ENCODE data around the gene ZC3H18.

ZC3H18 gene

GRCh38 chr16:88538366-88539060 lies 31.7 kb upstream of the ZC3H18 start:
- Mint-ChIP-seq H3K4me3 (no peak overlapping the region), H3K27me3 (peaks cover 40% of the 10 kb centered on the region), H3K27ac (no peak overlapping the region), H3K9me3 (peaks cover 7% of the 10 kb centered on the region), H3K4me1 (peaks cover 28% of the 10 kb centered on the region), H3K36me3 (peaks cover 13% of the 10 kb centered on the region)
- no peak for ATAC-seq

GRCh38 chr16:88539261-88539651 lies 30.9 kb upstream of the ZC3H18 start:
- Mint-ChIP-seq H3K4me1 (peaks cover 28% of the 10 kb centered on the region), H3K27me3 (peaks cover 40% of the 10 kb centered on the region), H3K36me3 (peaks cover 17% of the 10 kb centered on the region), H3K9me3 (peaks cover 9% of the 10 kb centered on the region), H3K4me3 (no peak overlapping the region), H3K27ac (no peak overlapping the region)
- no peak for ATAC-seq

- no peak overlapping the region for H3K4me3 Mint-ChIP-seq
- H3K4me1 Mint-ChIP-seq, result peaks cover 28% of the 10 kb centered on the region
- H3K27ac Mint-ChIP-seq, result no peak overlapping the region
Measured at GRCh38 chr16:88539652-88540345, 30.4 kb upstream of the ZC3H18 start.

GRCh38 chr16:88540346-88540977 lies 29.7 kb upstream of the ZC3H18 start:
- peaks cover 13% of the 10 kb centered on the region for H3K36me3 Mint-ChIP-seq
- H3K9me3 Mint-ChIP-seq, result peaks cover 9% of the 10 kb centered on the region
- no peak overlapping the region for H3K27ac Mint-ChIP-seq
- ATAC-seq, result no peak
- peaks cover 22% of the 10 kb centered on the region for H3K4me1 Mint-ChIP-seq
- H3K4me3 Mint-ChIP-seq, result no peak overlapping the region
- peaks cover 44% of the 10 kb centered on the region for H3K27me3 Mint-ChIP-seq

More at GRCh38 chr16:88539652-88540345, 30.4 kb upstream of the ZC3H18 start:
- no peak for ATAC-seq
- peaks cover 40% of the 10 kb centered on the region for H3K27me3 Mint-ChIP-seq
- H3K9me3 Mint-ChIP-seq, result peaks cover 9% of the 10 kb centered on the region
- H3K36me3 Mint-ChIP-seq, result peaks cover 17% of the 10 kb centered on the region

DNA sequence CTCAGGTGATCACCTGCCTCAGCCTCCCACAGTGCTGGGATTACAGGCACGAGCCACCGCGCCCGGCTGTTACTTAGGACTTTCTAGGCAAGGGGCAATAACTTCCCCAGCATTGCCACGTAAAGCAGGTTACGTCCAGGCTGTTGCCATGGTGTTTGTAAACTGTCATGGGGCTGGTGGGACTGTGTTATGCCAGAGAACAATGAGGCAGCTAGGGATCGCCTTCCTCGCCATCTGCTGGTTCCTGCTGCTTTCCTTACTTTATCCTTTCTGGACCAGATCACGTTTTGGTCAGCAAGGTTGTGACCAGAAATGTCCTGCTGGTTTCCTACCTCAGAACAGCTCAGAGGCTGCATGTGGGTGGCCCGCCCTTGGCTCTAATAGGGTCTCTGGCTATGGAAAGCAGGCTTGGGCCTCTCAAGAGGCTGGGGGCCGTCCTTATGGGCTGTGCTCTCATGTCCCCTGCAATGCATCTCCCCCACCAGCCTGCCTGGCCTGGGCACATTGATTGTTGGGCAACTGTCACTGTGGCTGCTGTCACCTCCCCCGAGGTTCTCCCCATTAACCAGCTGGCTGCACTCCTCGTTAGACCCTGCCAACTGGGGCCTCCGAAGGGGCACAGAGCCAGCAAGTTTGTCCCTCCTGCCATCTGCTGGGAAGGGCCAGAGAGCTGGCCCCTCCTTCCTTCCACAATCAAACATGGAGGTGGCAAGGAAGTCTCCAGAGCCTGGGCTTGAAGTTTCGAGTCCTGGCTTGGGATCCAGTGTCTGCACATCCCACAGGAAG lies 28.2 kb upstream of the ZC3H18 start:
- Mint-ChIP-seq H3K4me3 (no peak overlapping the region), H3K4me1 (peaks cover 14% of the 10 kb centered on the region), H3K36me3 (peaks cover 7% of the 10 kb centered on the region), H3K27ac (no peak overlapping the region), H3K27me3 (peaks cover 58% of the 10 kb centered on the region), H3K9me3 (peaks cover 9% of the 10 kb centered on the region)
- no peak for ATAC-seq

GRCh38 chr16:88543230-88543813 lies 26.9 kb upstream of the ZC3H18 start:
- H3K27ac Mint-ChIP-seq, result no peak overlapping the region
- H3K4me1 Mint-ChIP-seq, result peaks cover 10% of the 10 kb centered on the region
- peaks cover 7% of the 10 kb centered on the region for H3K36me3 Mint-ChIP-seq
- peaks cover 57% of the 10 kb centered on the region for H3K27me3 Mint-ChIP-seq
- ATAC-seq, result no peak
- no peak overlapping the region for H3K4me3 Mint-ChIP-seq
- peaks cover 9% of the 10 kb centered on the region for H3K9me3 Mint-ChIP-seq

DNA sequence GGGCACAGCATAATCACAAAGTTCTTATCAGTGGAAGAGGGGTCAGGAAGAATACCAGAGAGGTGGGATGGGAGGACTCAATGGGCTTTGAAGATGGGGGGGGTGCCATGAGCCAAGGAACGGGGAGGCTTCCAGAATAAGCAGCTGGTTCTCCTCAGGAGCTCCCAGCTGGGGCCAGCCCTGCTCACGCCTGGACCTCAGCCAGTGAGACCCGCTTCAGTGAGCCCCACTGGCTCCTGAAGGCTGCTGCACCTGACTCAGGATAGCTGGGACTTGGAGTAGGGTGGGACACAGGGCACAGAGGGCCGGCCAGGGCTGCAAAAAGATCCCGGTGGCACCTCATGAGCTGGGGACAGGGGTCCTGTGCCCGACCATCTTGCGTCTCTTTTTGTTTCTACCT lies 24.4 kb upstream of the ZC3H18 start:
- peaks cover 33% of the 10 kb centered on the region for H3K27me3 Mint-ChIP-seq
- no peak for ATAC-seq
- H3K4me3 Mint-ChIP-seq, result no peak overlapping the region
- peaks cover 21% of the 10 kb centered on the region for H3K4me1 Mint-ChIP-seq
- peaks cover 7% of the 10 kb centered on the region for H3K36me3 Mint-ChIP-seq
- H3K27ac Mint-ChIP-seq, result no peak overlapping the region
- H3K9me3 Mint-ChIP-seq, result peaks cover 9% of the 10 kb centered on the region

DNA sequence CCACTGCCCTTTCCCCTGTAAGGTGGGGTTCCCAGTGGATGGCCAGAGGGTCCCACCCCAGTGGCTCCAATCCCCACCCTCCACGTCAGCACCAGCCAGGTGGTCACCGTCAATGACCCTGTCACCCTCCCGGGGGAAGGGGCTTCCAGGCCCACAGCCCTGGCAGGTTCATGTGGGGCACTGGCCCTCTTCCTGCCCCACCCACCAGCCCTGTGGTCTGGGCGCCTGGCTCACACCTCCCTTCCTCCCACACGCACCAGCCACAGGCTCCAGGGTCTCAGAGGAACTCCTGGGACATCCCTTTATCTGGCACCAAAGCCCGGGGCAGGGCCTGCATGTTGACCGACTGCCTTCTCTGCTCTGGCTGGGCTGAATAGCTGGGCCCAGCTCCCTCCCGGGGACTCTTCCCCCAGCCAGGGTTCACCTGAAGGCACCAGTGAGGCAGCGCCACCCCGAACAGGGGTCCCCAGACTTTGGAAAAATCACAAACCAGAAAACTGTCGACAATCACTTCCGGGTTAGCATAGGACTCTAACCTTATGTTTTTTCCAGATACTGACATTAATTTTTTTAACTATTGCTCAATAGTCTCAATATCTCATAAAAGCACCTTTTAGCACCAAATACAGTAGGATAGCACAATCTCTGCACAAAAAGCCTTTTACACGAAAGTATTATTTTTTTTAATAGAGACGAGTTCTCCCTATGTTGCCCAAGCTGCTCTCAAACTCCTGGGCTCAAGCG lies 21.9 kb upstream of the ZC3H18 start:
- Mint-ChIP-seq H3K9me3 (peaks cover 4% of the 10 kb centered on the region), H3K4me3 (no peak overlapping the region), H3K27ac (no peak overlapping the region), H3K36me3 (peaks cover 6% of the 10 kb centered on the region), H3K27me3 (peaks cover 19% of the 10 kb centered on the region), H3K4me1 (peaks cover 21% of the 10 kb centered on the region)
- peak; percentile 52 for ATAC-seq

DNA sequence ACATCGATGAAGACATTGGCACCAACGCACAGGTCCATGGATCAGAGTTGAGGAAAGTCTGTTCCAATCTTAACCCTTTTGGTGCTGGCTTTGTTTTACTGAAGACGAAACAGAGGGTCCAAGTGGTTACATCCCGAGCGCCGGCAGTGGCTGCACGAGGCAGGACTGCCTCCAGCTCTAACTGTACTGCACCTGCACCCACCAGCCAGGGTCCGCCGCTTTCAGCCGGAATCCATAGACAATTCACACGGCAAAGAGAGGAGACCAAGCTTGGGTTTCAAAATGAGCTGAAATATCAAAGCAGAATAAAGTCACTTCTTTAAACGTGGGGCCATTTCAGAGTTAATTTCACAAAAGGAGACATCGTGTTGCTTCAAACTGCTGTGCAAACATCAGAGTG lies 21.2 kb upstream of the ZC3H18 start:
- no peak for ATAC-seq
- H3K27me3 Mint-ChIP-seq, result peaks cover 19% of the 10 kb centered on the region
- no peaks in the 10 kb centered on the region for H3K9me3 Mint-ChIP-seq
- no peaks in the 10 kb centered on the region for H3K36me3 Mint-ChIP-seq
- no peak overlapping the region for H3K27ac Mint-ChIP-seq
- H3K4me3 Mint-ChIP-seq, result no peak overlapping the region
- H3K4me1 Mint-ChIP-seq, result peaks cover 21% of the 10 kb centered on the region

GRCh38 chr16:88549671-88550245 lies 20.4 kb upstream of the ZC3H18 start:
- Mint-ChIP-seq H3K36me3 (no peaks in the 10 kb centered on the region), H3K9me3 (no peaks in the 10 kb centered on the region), H3K4me1 (peaks cover 21% of the 10 kb centered on the region), H3K27me3 (peaks cover 24% of the 10 kb centered on the region), H3K4me3 (no peak overlapping the region), H3K27ac (no peak overlapping the region)
- ATAC-seq, result peak; percentile 21

- no peak overlapping the region for H3K27ac Mint-ChIP-seq
- no peak overlapping the region for H3K4me3 Mint-ChIP-seq
- H3K4me1 Mint-ChIP-seq, result peaks cover 21% of the 10 kb centered on the region
- H3K27me3 Mint-ChIP-seq, result peaks cover 26% of the 10 kb centered on the region
- peak; percentile 58 for ATAC-seq
- no peaks in the 10 kb centered on the region for H3K36me3 Mint-ChIP-seq
- H3K9me3 Mint-ChIP-seq, result no peaks in the 10 kb centered on the region
Measured at GRCh38 chr16:88550246-88550661, 19.9 kb upstream of the ZC3H18 start.

DNA sequence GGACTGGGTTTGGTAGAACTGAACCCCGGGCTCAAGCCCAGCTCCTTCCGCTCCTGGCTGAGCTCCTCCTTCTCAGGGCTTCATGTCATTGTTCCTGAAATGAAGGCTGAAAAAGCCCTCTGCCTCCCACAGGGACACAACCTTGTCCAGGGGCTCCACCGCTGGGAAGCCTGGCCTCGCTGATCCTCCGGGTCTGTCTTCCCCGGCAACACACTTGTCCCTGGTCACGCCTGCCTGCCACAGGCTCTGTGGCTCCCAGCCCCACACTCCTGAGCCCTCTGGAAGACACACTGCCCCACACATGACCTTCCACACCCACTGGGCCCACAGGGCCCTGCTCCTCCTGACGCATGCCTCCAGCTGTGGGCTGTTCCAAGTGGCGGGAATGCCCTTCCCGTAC lies 18.0 kb upstream of the ZC3H18 start:
- Mint-ChIP-seq H3K27ac (peak overlapping the region; percentile 13), H3K4me3 (no peak overlapping the region), H3K27me3 (peaks cover 29% of the 10 kb centered on the region)

GRCh38 chr16:88552815-88553214 lies 17.4 kb upstream of the ZC3H18 start:
- no peak overlapping the region for H3K27ac Mint-ChIP-seq
- no peak overlapping the region for H3K4me3 Mint-ChIP-seq
- H3K9me3 Mint-ChIP-seq, result peaks cover 3% of the 10 kb centered on the region
- peaks cover 20% of the 10 kb centered on the region for H3K4me1 Mint-ChIP-seq
- ATAC-seq, result no peak
- H3K36me3 Mint-ChIP-seq, result peaks cover 5% of the 10 kb centered on the region
- H3K27me3 Mint-ChIP-seq, result peaks cover 34% of the 10 kb centered on the region

More for the DNA sequence above, 18.0 kb upstream of the ZC3H18 start:
- Mint-ChIP-seq H3K9me3 (peaks cover 3% of the 10 kb centered on the region), H3K36me3 (peaks cover 5% of the 10 kb centered on the region), H3K4me1 (peaks cover 21% of the 10 kb centered on the region)
- ATAC-seq, result no peak

- Mint-ChIP-seq H3K36me3 (peaks cover 5% of the 10 kb centered on the region), H3K9me3 (peaks cover 3% of the 10 kb centered on the region), H3K27me3 (peaks cover 36% of the 10 kb centered on the region), H3K4me3 (no peak overlapping the region), H3K27ac (no peak overlapping the region), H3K4me1 (peaks cover 13% of the 10 kb centered on the region)
- no peak for ATAC-seq
Measured at GRCh38 chr16:88553739-88554138, 16.5 kb upstream of the ZC3H18 start.

Measured in stimulated activated memory B cell treated with anti-CD40 and anti-IgM and Interleukin-4, amounts not matched to agents 10 μg/mL and 1 μg/mL and 100 μg/mL, for 72 hours (primary cell).